HG02852 (cell line): ENCODE measurements around the gene STXBP5L.
A peak's percentile ranks its signal among the peaks of the same experiment; 100 is the strongest.
"Not testable (repeated sequence)": the region's sequence is repeated elsewhere in the genome, so short reads cannot be mapped to it uniquely, and the experiment has no call there.

Experiments used
- ATAC-seq: cut with Tn5 transposase; IDR thresholded peaks from one replicate; pipeline ENCODE4 v1.9.1; 2021; ENCODE audit warnings: mild to moderate bottlenecking, moderate library complexity; ENCODE audit not compliant: unreplicated experiment

The STXBP5L gene

GRCh38 chr3:120908030-120908794 lies at the start of gene STXBP5L:
Gene STXBP5L (plus strand): TSS chr3:120908205. CDS start chr3:120909579, 1,374 bp downstream.
- ATAC-seq, result peak; percentile 99

- no peak for ATAC-seq
Measured at GRCh38 chr3:120858521-120858920, 49.5 kb upstream of the STXBP5L start.

- ATAC-seq, result no peak
Measured at GRCh38 chr3:120864541-120864940, 43.5 kb upstream of the STXBP5L start.

GRCh38 chr3:120875507-120875906 lies 32.5 kb upstream of the STXBP5L start:
- no peak for ATAC-seq

- no peak for ATAC-seq
Measured at GRCh38 chr3:120875989-120876388, 32.0 kb upstream of the STXBP5L start.

GRCh38 chr3:120879411-120879810 lies 28.6 kb upstream of the STXBP5L start:
- no peak for ATAC-seq

GRCh38 chr3:120892921-120893320 lies 15.1 kb upstream of the STXBP5L start:
- ATAC-seq, result no peak

GRCh38 chr3:120894316-120895057 lies 13.5 kb upstream of the STXBP5L start:
- no peak for ATAC-seq

- not testable (repeated sequence) for ATAC-seq
Measured at GRCh38 chr3:120901716-120902115, 6.3 kb upstream of the STXBP5L start.

GRCh38 chr3:120903221-120903620 lies 4.8 kb upstream of the STXBP5L start:
- no peak for ATAC-seq

- ATAC-seq, result no peak
Measured at GRCh38 chr3:120907659-120908029, 361 bp upstream of the STXBP5L start.

GRCh38 chr3:120908795-120909601 lies 993 bp downstream of the STXBP5L start:
- no peak for ATAC-seq

GRCh38 chr3:120909602-120909878 lies 1.5 kb downstream of the STXBP5L start:
- no peak for ATAC-seq

GRCh38 chr3:120926146-120926545 lies 18.1 kb downstream of the STXBP5L start:
- ATAC-seq, result no peak

- no peak for ATAC-seq
Measured at GRCh38 chr3:120928991-120929390, 21.0 kb downstream of the STXBP5L start.

- no peak for ATAC-seq
Measured at GRCh38 chr3:120931593-120931992, 23.6 kb downstream of the STXBP5L start.

GRCh38 chr3:120956143-120956542 lies 48.1 kb downstream of the STXBP5L start:
- no peak for ATAC-seq

GRCh38 chr3:120982608-120983320 lies 74.8 kb downstream of the STXBP5L start:
- ATAC-seq, result no peak

- no peak for ATAC-seq
Measured at GRCh38 chr3:120983321-120983665, 75.3 kb downstream of the STXBP5L start.

- ATAC-seq, result no peak
Measured at GRCh38 chr3:120983841-120984240, 75.8 kb downstream of the STXBP5L start.

- no peak for ATAC-seq
Measured at GRCh38 chr3:120985242-120985641, 77.2 kb downstream of the STXBP5L start.
